NCI-H446 treated with DMSO at 0.1 percent for 48 hours (cell line): Measurements from ENCODE around the gene MTA3.

Experiments used
- DNase-seq: peaks from one replicate; lab custom pipeline; 2025; lab: John Stamatoyannopoulos, UW

The MTA3 gene

DNA sequence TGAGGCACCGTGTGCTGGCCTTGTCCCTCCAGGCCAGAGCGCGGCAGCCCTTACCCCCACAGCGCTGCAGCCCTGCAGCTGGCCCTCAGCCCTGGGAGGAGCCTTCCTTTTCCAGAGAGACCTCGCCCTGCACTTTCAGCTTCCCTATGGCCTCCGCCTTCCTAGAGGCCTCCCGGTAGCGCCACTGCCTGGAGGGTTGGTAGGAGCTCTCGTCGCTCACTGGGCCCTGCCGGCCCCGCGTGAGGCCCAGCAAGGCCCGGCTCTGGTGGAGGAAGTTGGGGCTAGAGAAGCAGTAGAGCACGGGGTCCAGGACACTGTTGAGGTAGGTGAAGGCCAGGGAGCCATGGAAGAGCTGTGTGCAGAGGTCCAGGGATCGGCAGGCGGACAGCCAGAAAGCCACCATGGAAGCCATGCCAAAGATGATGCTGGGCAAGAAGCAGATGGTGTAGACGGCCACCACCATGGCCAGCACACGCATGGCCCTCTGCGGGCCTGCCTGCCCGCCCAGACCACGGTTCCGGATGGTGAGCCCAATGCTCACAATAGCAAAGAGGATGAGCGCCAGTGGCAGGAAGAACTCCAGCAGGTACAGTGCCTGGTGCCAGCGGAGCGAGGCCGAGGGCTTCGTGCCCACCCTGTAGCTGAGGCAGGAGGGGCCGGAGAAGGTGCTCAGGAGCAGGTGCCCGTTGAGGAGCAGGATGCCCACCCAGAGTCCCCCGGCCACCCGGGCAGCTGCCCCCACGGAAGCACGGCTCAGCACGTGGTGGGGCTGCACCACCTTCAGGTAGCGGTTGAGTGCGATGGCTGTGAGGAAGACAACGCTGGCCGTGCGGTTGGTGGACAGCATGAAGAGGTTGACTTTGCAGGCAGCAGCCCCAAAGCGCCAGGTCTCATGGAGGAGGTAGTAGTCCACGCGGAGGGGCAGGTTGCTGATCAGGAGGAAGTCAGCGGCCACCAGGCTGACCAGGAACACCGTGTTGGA, 194.7 kb downstream of the MTA3 start:
- no peak for DNase-seq

DNA sequence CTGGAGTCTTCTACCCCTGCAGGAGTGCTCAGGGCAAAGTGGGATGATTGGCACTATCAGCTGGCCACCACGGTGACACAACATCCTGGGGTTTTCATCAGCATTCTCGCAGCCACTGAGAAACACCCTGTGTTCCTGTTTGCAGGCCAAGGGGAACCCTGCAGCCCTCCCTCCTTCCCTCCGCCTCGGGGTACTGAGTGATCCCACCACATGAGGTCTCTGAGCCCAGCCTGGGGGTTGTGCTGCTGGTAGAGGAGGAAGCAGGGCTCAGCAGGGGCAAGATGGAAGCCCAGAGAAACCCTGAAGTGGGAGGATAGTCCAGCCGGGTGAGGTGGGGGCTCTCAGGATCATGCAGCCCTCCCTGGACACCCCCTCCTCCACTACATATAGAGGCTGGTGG, 195.7 kb downstream of the MTA3 start, which contains the start of gene OXER1:
TSS of gene OXER1 (minus strand) at position 40 of the 400 bp plus-strand sequence. CDS start 73 bp downstream, outside the sequence.
- DNase-seq = no peak

DNA sequence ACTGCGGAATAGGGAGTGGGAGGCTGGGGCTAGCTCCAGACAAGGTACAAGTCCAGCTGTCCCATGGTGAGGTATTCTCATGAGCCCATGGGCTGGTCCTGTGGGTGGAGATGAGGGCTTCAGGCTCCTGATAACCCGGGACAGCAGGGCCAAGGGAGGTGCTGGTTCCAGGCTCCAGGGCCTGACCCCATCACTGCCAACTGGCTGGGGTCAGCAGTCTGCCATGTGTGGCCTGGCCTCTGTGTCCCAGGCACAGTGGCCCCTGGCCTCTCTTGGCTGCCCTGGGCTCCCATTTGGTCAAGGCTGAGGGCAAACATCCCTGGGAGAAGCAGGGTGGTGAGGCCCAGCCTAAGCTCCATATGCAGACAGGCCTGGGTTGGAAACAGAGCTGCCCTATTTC, 196.5 kb downstream of the MTA3 start:
- no peak for DNase-seq

DNA sequence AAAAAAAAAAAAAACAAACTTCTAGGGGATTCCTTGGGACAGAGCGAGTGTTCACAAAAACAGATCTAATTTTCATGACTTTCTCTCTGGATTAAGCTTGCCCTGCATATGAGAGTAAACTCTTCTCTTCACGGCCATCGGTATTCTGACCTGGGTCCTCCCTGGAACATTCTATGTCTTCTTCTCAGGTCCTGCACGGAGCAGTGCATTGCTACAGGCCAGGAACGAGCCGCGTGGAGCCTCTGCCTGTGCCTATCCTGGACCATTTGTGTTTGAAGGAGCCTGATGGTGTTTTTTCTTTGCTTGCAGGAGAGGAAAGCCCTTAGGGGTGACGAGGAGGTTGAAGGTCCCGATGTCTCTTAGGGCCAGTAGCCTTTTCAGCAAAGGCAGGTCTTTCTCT, 197.3 kb downstream of the MTA3 start:
- DNase-seq = no peak

DNA sequence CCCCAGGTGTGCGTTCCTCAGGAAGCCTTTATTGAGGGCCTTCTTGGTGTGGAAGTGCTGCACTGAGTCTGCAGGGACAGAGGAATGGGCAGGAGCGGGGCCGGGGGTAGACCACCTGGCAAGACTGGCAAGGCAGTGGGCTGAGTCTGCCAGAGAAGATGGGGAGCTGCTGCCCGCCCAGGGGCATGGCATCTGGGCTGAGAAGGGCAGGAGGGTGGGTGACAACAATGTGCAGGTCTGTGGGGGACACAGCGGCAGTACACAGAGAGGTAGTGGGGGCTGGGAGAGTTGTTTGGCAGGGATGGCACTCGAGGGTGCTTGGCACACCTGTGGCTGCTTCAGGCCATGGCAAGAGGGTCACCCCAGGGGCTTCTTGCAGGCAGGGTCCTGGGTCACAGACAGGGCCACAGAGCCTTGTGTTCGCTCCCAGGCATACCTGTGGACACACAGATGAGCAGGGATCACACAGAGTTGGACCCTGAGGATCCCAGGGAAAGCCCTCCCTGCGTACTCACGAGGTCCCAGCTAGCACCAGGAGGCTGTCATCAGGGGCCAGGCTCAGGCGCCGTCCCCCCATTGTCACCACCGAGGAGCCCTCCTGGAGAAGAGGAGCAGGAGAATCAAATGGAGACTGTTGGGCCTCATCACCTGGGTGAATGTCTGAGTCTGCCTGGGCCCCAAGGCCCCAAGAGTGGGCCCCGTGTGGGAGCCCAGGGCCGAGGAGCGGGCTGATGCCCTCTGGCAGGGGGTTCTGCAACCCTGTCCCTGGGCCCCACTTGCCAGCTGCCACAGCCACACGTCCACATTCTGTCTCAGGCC, 198.9 kb downstream of the MTA3 start:
- no peak for DNase-seq

DNA sequence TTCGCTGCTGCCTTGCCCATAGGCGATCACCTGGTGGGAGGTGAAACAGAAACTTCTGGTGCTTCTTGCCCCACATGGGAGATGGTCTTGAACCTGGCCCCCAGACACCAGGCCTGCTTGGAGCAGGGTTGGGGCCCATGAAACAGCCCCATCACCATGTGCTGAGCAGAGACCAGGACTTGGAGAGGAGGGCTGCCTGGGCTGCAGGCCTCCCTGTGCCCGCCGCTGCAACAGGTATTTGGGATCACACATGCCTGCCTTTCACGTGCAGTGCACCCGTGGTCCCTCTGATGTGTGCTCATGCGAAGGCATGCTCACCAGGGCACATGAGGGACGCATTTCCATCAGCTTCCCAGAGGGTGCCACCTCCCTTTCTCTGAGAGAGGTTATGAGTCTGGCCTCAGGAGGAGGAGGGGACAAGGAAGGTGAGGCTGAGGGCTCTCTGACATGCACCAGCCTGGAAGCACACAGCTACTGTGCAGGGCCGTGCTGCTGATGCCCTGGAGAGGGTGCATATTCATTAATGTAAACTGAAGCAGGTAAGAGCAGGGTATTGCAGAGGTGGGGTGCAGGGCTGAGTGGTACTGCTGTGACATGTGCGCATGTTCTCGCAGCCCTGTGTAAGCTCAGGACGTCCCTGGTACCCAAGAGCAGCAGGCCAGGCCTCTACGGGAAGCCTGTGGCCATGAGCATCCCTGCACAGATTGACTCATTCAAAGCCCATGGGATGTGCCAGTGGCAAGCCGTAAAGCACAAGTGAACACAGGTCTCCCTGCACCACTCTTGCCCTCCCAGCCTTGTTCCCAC, 199.7 kb downstream of the MTA3 start:
- DNase-seq = no peak

DNA sequence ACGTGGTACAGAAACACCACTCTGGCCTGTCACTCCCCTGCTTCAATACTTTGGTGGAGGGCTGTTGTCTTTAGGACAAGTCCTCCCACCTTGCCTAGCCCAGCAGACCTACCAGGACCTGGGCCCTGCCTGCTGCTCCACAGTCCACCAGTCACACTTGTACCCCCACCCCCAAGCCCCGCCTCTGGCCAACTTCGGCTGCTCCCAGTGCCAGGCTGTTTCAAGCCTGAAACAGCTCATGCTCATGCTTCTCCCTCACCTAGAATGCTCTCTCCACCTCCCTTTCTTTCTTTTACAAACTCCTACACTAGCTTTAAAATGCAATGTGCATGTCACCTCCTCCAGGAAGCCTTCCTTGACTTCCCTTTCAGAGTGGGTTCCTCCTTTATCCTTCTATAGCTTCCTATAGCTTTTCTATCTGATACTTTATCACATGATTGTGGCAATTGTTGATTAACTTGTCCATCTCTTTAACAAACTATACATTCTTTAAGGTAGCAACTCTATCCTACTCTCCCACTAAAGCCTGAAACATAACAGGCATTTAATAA, 200.3 kb downstream of the MTA3 start:
- DNase-seq = no peak

DNA sequence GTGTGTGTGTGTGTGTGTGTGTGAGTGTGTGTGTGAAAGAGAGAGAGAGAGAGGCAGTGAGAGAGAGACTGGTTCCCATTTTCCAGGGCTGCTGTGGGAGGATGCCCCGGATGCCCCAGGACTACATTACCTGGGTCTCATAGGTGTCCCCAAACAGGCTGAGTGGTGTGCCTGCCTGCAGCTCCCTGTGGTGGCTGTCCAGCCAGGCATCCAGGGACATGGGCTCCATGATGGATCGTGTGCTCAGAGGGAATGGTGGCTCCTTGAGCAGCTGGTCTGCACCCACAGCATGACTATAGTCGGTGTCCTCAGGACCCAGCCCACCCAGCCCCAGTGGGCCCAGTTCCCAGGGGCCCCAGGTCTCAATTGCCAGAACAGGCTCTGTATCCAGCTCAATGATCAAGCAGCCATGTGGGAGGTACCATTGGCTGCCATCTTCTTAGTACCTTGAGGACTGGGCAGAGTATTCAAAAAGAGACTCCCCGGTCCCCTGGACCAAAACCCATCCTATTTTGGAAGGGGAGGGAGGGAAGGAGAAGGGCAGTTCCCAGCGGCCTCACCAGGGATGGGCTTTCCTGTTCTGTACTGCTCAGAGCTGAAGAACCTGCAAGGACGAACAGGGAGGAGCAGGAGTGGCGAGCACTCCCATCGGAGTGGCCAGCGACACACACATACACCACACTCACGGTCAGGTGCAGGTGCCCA, 201.3 kb downstream of the MTA3 start:
- no peak for DNase-seq

DNA sequence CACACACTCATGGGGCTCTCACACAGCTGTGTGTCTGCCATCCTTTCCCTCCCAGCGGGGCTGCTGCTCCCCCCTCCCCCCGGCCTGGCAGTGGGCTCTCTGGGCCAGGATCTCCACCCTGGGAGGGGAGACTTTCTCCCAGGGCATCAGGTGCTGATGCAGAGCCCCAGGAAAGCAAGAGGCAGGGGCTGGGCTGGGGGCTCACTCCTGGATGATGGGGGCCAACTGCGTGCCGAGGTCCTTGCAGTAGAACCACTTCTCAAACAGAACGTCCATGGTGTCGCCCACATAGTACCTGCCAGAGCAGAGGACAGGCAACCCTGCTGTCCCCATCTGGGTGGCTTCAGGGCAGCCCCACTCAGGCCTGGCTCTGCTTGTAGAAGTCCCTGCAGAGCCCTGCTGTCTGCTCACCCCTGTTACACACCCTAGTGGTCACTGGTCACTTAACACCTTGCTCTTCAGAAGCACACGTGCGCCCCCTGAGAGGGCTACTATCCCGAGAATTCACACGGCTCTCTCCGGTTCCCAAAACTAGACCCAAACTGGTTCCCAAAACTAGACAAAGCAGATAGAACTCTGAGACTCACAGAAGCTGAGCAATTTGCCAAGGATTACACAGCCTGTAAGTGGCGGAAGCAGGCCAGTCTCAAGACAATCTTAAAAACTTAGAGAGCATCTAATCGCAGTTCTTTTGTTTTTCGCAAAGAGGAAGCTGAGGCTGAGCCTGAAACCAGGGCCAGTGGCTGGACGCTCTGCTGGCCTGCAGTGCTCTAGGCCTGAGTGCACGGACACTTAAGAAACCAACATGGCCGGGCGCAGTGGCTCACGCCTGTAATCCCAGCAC, 202.1 kb downstream of the MTA3 start:
- DNase-seq = no peak

DNA sequence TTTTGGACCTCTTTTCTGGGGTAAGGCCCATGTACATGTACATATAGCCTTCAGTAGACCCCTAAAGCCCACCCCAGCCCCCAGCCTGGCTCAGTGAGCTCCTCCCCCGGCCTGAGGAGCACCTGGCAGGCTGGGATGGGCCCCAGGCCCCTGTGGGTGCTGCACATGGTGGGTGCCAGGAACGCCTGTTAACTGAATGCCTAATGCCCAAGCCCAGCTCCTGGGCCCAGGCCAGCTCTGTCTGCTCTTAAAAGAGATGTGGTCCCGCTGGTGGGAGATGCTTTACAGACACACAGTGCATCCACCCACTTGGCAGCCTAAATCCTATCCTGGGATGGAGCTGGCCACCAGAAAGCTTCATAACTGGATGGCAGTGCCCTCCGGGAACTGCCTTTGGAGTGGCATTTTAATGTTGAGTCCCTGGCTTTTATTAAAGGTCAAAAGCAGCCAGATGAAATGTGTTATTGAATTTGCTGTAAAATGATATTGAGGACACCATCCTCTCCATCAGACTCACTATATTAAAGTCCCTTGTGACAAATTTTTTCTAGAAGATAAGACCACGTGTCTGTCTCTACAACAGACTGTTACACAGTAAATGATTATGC, 203.2 kb downstream of the MTA3 start:
- no peak for DNase-seq

DNA sequence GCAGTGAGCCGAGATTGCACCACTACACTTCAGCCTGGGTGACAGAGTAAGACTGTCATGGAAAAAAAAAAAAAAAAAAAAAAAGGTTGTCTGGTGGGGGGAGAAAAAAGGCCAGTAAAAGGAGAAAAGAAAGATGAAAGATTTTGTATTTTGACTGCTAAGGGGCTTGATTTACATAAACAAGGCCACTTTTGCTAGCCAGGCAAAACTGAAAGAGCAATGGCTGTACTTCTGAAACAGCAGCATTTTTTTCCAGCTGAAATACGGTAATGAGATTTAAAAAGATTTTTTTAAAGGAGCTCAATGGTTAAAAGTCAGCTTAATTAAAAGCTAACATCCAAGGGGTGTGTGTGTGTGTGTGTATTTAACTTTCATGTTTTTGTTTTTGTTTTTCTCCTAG, 206.8 kb downstream of the MTA3 start:
- DNase-seq = no peak

DNA sequence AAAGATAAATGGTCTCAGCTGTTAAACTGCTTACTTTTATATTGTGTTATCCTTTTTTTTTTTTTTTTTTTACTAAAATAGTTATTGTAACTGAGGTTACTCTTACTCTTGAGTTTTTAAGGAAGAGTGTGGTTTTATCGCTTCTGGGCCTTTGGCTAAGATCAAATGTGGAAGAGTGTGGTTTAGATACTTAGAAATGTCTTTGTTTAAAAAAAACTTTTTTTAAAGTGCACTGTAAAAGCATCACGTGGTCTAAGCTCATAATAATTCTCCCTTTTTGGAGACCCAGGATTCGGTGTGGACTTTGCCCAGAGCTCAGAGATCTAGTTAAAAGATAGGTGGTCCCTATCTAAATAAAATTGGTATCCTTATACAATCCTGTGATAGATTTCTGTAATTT, 207.4 kb downstream of the MTA3 start:
- DNase-seq = no peak

DNA sequence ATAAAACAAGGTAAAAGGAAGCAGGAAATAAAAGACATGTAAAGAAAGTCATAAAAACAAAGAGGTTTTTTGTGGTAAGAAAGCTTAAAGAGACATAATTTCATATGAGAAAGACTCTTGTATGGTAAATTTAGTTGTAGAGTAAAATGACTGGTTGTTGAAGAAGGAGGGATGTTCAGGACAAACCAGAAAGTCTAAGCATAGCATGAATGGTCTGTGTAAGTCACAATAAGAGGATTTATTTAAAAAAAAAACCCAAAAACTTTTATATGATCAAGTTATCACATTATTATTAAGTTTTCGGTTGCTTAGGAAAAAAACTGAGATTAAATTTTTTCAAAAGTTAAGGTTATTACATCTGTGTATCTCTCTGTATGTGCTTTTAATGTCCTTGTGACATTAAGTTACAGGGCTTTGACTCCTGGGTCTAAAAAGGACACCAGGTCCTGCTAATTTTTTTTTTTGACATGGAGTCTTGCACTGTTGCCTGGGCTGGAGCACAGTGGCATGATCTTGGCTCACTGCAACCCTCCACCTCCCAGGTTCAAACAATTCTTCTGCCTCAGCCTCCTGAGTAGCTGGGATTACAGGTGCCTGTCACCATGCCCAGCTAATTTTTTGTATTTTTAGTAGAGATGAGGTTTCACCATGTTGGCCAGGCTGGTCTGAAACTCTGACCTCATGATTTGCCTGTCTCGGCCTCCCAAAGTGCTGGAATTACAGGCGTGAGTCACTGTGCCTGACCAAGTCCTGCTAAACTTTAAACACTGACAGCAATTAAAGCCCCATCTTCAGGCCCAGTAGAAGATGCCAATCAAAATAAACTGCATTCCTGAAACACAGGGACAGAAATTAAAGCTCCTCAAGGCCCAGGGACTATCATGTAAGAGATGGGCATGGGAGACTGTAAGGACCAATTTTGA, 209.7 kb downstream of the MTA3 start:
- no peak for DNase-seq

DNA sequence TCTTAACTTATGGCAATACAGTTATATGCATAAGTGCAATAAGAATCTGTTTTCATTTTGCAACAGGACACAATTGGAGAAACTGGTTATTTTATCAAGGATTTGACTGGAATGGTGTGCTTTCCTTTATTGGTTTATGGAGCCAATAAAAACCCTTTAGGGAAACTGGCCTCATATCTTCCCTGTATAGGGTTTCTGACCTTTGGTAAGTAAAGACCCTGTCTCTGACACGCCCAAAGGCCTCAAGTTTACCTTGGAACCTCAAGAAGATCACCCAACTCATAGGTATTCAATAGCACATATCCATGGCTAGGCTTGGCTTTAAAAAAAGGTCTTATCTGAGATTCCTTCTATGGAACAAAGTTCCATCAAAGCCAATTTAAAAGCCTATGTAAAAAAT, 212.7 kb downstream of the MTA3 start:
- DNase-seq = no peak

DNA sequence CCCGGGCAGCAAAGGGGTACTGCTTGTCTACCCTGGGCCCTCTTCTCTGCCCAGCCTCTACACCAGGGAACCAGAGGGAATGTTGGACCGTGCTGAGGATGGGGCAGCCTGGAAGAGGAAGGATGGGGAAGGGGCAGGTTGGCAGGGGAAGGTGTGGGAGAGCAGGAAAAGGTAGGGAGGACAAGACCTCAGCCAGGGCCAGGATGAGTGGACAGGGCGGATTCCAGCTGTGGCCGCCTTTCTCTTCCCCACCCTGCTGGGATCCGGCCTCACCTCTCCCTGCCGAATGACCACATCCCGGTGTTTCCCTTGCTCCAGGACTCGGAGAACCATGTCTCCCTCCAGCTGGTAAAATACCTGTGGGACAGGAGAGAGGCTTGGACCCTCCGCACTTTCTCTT, 215.1 kb downstream of the MTA3 start:
- no peak for DNase-seq

DNA sequence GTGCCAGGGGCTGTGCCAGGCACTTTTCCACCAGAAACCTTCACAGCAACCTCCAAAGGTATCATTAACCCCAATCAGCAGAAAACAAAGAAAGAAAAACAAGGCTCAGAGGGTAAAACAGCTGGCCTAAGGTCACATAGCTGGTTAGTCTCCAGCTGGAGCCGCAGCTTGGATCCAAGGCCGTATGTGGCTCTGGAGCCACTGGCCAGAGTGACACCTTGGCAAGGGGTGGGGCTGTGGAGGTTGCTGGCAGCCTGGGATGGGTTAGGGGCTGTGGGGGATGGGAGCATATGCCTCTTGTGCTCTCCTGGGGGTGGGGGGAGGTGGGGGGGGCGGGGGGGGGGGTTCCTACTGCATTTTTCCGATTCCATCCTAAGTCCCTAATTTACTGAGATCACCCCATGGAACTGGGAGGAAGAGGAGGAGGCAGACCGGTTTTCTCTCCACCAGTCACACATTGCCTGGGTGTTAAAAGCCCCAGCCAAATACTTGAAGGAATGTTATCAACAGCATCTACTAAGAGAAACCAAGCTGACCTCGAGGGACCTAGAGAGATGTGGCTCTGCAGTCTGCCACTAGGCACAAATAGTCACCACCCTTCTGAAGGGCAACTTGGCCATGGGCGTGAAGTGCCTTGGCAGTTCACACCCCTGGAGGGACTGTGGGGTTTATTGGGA, 215.9 kb downstream of the MTA3 start:
- DNase-seq = no peak

DNA sequence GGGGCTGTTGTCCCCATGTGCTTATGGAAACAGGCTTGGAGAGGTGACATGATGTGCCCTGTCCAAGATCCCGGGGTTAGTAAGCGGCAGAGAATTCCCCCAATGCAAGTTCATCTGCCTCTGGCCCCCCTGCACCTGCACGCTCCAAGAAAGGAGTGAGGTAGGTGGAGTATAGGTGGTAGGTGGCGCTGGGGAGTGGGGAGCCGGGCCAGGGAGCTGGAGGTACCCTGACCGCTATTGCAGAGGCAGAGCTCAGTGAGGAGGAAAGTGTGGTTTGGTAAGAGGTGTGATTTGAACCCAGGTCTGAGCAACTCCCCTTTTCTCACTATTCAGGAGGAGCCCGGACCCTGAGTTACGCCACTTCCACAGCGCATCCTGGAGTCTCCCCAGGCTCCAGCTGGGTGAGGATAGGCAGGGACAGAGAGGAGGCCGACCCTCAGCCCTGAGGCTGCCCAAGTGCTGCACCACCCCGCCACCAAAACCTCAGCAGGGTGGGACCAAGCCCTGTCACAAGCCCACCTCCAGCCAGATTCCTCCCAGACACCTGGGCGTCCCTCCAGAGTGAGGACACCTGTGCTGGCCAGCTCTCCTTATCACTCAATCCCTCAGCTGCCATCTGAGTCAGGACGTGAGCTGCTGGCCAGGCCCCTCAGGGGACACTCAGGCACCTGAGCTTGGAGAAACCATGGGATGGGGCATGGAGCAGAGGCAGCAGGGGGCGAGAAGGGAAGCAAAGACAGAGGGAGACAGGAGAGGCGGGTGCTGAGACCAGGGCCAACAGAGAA, 218.3 kb downstream of the MTA3 start:
- DNase-seq = no peak
